GM12873 (cell line): ENCODE measurements around the gene CRYBG1.

Experiments used
- TF ChIP-seq, protein P1 (sequence below): IDR thresholded peaks from 2 replicates; pipeline ENCODE4 v1.5.1; 2012; ENCODE audit warnings: low read depth, mild to moderate bottlenecking, moderate library complexity, low read length, control low read depth; ENCODE audit not compliant: insufficient read depth; ENCODE audit errors: missing control alignments

Gene CRYBG1

GRCh38 chr6:106396426-106397220 is 36.1 kb downstream of the CRYBG1 start:
- TF ChIP-seq, protein P1, sequence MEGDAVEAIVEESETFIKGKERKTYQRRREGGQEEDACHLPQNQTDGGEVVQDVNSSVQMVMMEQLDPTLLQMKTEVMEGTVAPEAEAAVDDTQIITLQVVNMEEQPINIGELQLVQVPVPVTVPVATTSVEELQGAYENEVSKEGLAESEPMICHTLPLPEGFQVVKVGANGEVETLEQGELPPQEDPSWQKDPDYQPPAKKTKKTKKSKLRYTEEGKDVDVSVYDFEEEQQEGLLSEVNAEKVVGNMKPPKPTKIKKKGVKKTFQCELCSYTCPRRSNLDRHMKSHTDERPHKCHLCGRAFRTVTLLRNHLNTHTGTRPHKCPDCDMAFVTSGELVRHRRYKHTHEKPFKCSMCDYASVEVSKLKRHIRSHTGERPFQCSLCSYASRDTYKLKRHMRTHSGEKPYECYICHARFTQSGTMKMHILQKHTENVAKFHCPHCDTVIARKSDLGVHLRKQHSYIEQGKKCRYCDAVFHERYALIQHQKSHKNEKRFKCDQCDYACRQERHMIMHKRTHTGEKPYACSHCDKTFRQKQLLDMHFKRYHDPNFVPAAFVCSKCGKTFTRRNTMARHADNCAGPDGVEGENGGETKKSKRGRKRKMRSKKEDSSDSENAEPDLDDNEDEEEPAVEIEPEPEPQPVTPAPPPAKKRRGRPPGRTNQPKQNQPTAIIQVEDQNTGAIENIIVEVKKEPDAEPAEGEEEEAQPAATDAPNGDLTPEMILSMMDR: no peak

GRCh38 chr6:106397431-106397830 is 36.9 kb downstream of the CRYBG1 start:
- TF ChIP-seq, protein P1: no peak

DNA sequence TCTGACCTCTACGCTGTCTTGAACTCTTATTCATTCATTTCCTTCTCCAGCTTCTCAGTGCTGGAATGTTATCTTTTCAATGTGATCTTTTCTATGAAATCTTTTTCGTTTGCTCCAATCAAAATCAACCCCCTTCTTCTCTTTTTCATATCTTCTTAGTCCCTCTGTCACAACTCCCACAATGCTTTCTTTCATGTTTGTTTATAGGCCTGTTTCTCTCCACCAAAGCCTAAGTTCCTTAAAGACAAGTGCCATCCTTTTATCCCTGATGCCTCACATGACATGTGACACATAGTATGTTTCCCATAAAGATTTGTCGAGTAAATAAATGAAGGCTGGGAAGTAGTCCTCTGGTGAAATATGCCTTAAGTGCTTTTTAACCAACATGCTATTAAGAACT is 38.1 kb downstream of the CRYBG1 start:
- TF ChIP-seq, protein P1: no peak

- TF ChIP-seq, protein P1: no peak
Observed at GRCh38 chr6:106411056-106411455, 50.5 kb downstream of the CRYBG1 start.

DNA sequence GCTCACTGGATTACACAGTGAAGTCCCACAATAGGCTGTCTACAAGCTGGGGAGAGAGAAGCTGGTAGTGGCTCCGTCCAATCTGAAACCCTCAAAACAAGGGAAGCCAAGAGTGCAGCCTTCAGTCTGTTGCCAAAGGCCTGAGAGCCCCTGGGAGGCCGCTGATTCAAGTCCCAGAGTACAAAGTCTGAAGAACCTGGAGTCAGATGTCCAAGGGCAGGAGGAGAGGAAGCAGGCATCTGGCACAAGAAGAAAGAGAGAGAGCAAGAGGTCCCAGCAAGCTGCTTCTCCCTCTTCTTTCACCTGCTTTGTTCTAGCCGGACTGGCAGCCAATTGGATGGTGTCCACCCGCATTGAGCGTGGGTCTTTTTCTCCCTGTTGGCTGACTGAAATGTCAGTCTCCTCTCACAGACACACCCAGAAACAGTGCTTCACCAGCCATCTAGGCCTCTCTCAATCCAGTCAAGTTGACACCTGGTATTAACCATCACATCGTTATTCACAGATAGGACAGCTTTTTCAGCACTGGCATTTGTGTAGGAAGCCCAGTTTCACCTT is 51.2 kb downstream of the CRYBG1 start:
- TF ChIP-seq, protein P1: no peak

DNA sequence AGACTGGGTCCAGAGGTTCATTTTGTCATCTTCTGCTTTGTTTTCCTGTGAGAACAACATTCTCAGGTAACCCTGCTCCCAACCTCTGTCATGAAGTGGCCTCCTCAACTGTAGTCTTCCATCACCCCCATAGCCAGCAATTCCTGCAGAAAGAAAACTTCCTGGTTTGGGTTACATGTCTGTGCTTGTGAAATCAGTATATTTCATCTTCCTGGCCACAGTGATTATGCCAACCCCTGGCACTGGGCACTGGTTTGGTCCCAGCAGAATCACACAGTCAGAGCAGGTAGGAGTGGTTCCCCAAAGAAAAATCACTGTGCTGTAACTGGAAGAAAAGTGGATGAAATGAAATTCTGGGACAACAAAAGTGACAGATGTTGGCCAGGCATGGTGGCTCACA is 52.5 kb downstream of the CRYBG1 start:
- TF ChIP-seq, protein P1: no peak

- TF ChIP-seq, protein P1: no peak
Observed at GRCh38 chr6:106413722-106414121, 53.2 kb downstream of the CRYBG1 start.
